ENCODE results near the gene HCN2. TPM values are rescaled to one million over a fixed set of nuclear protein-coding genes. Genes with fewer than 3 reads are reported as not detected.

Gene HCN2
- total and polyA plus RNA-seq, 2 of the 13 experiments (the other 11 are each of a cell fraction or from before 2014, with no cell fraction given) = 0.01 TPM; not detected in 1

DNA sequence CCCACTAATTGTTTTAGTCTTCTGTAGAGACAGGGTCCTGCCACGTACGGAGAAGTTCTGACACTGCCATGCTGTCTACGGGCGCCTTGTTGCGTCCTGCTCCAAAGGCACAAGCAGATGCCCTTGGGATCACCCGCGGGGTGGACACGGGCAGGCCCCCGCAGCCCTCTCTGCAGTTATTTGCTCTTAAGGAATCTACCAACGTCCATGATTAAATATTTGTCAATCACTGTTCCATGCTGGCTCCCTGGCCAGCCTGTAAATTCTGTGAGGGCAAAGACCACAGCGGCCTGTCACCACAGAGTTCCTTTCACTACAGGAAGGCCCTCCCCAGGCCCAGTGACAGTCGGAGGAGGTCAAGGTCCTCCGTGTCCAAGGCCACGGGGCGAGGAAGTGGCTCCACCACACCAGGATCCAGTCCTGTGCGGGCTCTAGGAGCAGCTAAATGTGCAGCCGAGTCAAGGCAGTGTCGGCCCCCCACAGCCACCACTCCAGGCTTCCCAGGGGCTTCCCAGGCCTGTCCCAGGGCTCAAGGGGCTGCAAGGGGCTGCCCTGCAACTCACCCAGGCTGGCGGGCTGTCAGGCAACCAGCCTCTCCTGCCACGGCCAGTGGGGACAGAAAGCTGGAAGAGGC, 71.2 kb downstream of the HCN2 start (continued):
- TF ChIP-seq, protein P1, sequence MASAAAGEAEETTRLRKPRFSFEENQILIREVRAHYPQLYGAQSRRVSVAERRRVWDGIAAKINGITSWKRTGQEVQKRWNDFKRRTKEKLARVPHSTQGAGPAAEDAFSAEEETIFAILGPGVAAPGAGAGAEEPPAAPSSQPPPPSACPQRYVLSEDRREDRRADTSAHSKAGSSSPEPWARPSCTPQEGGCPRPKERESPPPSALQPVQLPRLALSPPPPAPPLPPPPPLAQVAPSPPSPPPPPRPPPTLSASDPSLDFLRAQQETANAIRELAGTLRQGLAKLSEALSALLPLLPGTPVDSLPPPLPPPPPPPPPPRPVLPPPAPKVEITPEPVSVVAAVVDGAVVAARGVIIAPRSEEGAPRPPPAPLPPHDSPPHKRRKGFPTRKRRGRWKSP (CRISPR knock-in tag; IDR thresholded peaks at IDR 0.05) = 0 out of 2 replicates have a peak, but pooled peaks have one; percentile 53
- TF ChIP-seq ZEB1 (IDR thresholded peaks at IDR 0.05; ENCODE audit: insufficient replicate concordance, low read depth) = no peak
- no peak for TF ChIP-seq TCF7L2 (IDR thresholded peaks at IDR 0.05; ENCODE audit: low read depth, low read length)
- TF ChIP-seq GTF3A (CRISPR knock-in tag; conservative IDR thresholded peaks at IDR 0.05) = 0 out of 2 replicates have a peak, but pooled peaks have one; percentile 36
- peak; percentile 96 for TF ChIP-seq HNF4G (IDR thresholded peaks at IDR 0.05; ENCODE audit: borderline replicate concordance, low read depth, low read length)
- TF ChIP-seq HNF4G (CRISPR knock-in tag; IDR thresholded peaks at IDR 0.05; ENCODE audit: borderline replicate concordance, low read depth) = peak; percentile 96
- TF ChIP-seq, protein P2, sequence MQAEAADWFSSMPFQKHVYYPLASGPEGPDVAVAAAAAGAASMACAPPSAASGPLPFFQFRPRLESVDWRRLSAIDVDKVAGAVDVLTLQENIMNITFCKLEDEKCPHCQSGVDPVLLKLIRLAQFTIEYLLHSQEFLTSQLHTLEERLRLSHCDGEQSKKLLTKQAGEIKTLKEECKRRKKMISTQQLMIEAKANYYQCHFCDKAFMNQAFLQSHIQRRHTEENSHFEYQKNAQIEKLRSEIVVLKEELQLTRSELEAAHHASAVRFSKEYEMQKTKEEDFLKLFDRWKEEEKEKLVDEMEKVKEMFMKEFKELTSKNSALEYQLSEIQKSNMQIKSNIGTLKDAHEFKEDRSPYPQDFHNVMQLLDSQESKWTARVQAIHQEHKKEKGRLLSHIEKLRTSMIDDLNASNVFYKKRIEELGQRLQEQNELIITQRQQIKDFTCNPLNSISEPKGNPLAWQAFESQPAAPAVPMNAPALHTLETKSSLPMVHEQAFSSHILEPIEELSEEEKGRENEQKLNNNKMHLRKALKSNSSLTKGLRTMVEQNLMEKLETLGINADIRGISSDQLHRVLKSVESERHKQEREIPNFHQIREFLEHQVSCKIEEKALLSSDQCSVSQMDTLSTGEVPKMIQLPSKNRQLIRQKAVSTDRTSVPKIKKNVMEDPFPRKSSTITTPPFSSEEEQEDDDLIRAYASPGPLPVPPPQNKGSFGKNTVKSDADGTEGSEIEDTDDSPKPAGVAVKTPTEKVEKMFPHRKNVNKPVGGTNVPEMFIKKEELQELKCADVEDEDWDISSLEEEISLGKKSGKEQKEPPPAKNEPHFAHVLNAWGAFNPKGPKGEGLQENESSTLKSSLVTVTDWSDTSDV (CRISPR knock-in tag; IDR thresholded peaks at IDR 0.05) = 0 out of 2 replicates have a peak, but pooled peaks have one; percentile 73
- TF ChIP-seq, protein P3, sequence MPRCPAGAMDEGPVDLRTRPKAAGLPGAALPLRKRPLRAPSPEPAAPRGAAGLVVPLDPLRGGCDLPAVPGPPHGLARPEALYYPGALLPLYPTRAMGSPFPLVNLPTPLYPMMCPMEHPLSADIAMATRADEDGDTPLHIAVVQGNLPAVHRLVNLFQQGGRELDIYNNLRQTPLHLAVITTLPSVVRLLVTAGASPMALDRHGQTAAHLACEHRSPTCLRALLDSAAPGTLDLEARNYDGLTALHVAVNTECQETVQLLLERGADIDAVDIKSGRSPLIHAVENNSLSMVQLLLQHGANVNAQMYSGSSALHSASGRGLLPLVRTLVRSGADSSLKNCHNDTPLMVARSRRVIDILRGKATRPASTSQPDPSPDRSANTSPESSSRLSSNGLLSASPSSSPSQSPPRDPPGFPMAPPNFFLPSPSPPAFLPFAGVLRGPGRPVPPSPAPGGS (CRISPR knock-in tag; IDR thresholded peaks at IDR 0.05) = no peak; the same call in 1 of the 2 replicates
- TF ChIP-seq KDM5B (CRISPR knock-in tag; IDR thresholded peaks at IDR 0.05; ENCODE audit: borderline replicate concordance) = peak; percentile 80
- TF ChIP-seq, protein P4, sequence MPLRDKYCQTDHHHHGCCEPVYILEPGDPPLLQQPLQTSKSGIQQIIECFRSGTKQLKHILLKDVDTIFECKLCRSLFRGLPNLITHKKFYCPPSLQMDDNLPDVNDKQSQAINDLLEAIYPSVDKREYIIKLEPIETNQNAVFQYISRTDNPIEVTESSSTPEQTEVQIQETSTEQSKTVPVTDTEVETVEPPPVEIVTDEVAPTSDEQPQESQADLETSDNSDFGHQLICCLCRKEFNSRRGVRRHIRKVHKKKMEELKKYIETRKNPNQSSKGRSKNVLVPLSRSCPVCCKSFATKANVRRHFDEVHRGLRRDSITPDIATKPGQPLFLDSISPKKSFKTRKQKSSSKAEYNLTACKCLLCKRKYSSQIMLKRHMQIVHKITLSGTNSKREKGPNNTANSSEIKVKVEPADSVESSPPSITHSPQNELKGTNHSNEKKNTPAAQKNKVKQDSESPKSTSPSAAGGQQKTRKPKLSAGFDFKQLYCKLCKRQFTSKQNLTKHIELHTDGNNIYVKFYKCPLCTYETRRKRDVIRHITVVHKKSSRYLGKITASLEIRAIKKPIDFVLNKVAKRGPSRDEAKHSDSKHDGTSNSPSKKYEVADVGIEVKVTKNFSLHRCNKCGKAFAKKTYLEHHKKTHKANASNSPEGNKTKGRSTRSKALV (CRISPR knock-in tag; IDR thresholded peaks at IDR 0.05) = 0 out of 2 replicates have a peak, but pooled peaks have one; percentile 23
- no peak for TF ChIP-seq ZNF234 (CRISPR knock-in tag; conservative IDR thresholded peaks at IDR 0.05)
- no peak for TF ChIP-seq SETDB1 (CRISPR knock-in tag; IDR thresholded peaks at IDR 0.05; ENCODE audit: borderline replicate concordance)
- no peak for TF ChIP-seq NFRKB (IDR thresholded peaks at IDR 0.05)
- peak; percentile 89 for TF ChIP-seq BCL6 (CRISPR knock-in tag; IDR thresholded peaks at IDR 0.05)
- TF ChIP-seq ZNF468 (CRISPR knock-in tag; IDR thresholded peaks at IDR 0.05) = no peak
- TF ChIP-seq HNRNPH1 (optimal IDR thresholded peaks at IDR 0.05; ENCODE audit: low read depth, low read length) = no peak
- no peak for TF ChIP-seq ZNF282 (IDR thresholded peaks at IDR 0.05; ENCODE audit: partially characterized antibody)
- no peak for TF ChIP-seq ZNF720 (CRISPR knock-in tag; IDR thresholded peaks at IDR 0.05)
- peak; percentile 78 for TF ChIP-seq POLR2AphosphoS5 (IDR thresholded peaks at IDR 0.05; ENCODE audit: low read depth, low read length)
- TF ChIP-seq ZNF367 (CRISPR knock-in tag; IDR thresholded peaks at IDR 0.05; ENCODE audit: borderline replicate concordance) = no peak
- no peak for TF ChIP-seq RBM39 (IDR thresholded peaks at IDR 0.05; ENCODE audit: low read depth, low read length, poor library complexity, severe bottlenecking)
- TF ChIP-seq ZNF567 (CRISPR knock-in tag; IDR thresholded peaks at IDR 0.05; ENCODE audit: borderline replicate concordance) = no peak
- TF ChIP-seq ZSCAN25 (CRISPR knock-in tag; IDR thresholded peaks at IDR 0.05) = 0 out of 2 replicates have a peak, but pooled peaks have one; percentile 47
- peak; percentile 99 for TF ChIP-seq GFI1 (CRISPR knock-in tag; IDR thresholded peaks at IDR 0.05; ENCODE audit: borderline replicate concordance)

All from HepG2 (cell line).